HL-60 (cell line): ENCODE results near the gene FLNB.

Experiments
- DNase-seq, 2 experiments: peaks; one replicate each; pipeline ENCODE4 v3.0.0-alpha.2; 2010 to 2020; ENCODE audit warnings: low read depth in 1 of 2, low spot score in 1 of 2
- H3K27ac ChIP-seq: fragments of 250-450 bp; sonication (Bioruptor Pico); replicated peaks from 2 replicates; pipeline ENCODE4 v1.5.1; 2020; ENCODE audit warnings: mild to moderate bottlenecking, moderate library complexity
- H3K27me3 ChIP-seq: fragments of 250-450 bp; sonication (Bioruptor Pico); 2 replicates; pipeline ENCODE4 v1.5.1; 2021; ENCODE audit warnings: mild to moderate bottlenecking, moderate library complexity; ENCODE audit not compliant: insufficient read depth, poor library complexity, severe bottlenecking
- H3K4me3 ChIP-seq: replicated peaks from 2 replicates; pipeline ENCODE4 v1.5.1; 2011; ENCODE audit warnings: mild to moderate bottlenecking, control low read depth, low read length; ENCODE audit not compliant: insufficient read depth
- GABPA ChIP-seq: IDR thresholded peaks from 2 replicates; pipeline ENCODE4 v1.6.1; 2012; ENCODE audit warnings: low read depth
- POLR2AphosphoS5 ChIP-seq: IDR thresholded peaks from 2 replicates; pipeline ENCODE4 v1.6.1; 2012; ENCODE audit warnings: low read depth
- SPI1 ChIP-seq: IDR thresholded peaks from 2 replicates; pipeline ENCODE4 v1.6.1; 2012; ENCODE audit warnings: low read depth, mild to moderate bottlenecking, borderline replicate concordance
- TF ChIP-seq, protein P1 (sequence below): IDR thresholded peaks from 2 replicates; pipeline ENCODE4 v1.6.1; 2012; ENCODE audit warnings: low read depth; ENCODE audit not compliant: insufficient replicate concordance
- TF ChIP-seq, protein P2 (sequence below): IDR thresholded peaks from one replicate; pipeline ENCODE4 v1.5.1; 2011; ENCODE audit warnings: low read length, control low read depth, inconsistent platforms; ENCODE audit not compliant: insufficient read depth

The FLNB gene

GRCh38 chr3:58003093-58003492, 5.1 kb upstream of the FLNB start:
- H3K27me3 ChIP-seq: no peaks in the 10 kb centered on the region
- no peak for DNase-seq
- no peak for TF ChIP-seq GABPA
- TF ChIP-seq POLR2AphosphoS5: no peak
- TF ChIP-seq, protein P1, sequence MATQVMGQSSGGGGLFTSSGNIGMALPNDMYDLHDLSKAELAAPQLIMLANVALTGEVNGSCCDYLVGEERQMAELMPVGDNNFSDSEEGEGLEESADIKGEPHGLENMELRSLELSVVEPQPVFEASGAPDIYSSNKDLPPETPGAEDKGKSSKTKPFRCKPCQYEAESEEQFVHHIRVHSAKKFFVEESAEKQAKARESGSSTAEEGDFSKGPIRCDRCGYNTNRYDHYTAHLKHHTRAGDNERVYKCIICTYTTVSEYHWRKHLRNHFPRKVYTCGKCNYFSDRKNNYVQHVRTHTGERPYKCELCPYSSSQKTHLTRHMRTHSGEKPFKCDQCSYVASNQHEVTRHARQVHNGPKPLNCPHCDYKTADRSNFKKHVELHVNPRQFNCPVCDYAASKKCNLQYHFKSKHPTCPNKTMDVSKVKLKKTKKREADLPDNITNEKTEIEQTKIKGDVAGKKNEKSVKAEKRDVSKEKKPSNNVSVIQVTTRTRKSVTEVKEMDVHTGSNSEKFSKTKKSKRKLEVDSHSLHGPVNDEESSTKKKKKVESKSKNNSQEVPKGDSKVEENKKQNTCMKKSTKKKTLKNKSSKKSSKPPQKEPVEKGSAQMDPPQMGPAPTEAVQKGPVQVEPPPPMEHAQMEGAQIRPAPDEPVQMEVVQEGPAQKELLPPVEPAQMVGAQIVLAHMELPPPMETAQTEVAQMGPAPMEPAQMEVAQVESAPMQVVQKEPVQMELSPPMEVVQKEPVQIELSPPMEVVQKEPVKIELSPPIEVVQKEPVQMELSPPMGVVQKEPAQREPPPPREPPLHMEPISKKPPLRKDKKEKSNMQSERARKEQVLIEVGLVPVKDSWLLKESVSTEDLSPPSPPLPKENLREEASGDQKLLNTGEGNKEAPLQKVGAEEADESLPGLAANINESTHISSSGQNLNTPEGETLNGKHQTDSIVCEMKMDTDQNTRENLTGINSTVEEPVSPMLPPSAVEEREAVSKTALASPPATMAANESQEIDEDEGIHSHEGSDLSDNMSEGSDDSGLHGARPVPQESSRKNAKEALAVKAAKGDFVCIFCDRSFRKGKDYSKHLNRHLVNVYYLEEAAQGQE: no peak
- TF ChIP-seq, protein P2, sequence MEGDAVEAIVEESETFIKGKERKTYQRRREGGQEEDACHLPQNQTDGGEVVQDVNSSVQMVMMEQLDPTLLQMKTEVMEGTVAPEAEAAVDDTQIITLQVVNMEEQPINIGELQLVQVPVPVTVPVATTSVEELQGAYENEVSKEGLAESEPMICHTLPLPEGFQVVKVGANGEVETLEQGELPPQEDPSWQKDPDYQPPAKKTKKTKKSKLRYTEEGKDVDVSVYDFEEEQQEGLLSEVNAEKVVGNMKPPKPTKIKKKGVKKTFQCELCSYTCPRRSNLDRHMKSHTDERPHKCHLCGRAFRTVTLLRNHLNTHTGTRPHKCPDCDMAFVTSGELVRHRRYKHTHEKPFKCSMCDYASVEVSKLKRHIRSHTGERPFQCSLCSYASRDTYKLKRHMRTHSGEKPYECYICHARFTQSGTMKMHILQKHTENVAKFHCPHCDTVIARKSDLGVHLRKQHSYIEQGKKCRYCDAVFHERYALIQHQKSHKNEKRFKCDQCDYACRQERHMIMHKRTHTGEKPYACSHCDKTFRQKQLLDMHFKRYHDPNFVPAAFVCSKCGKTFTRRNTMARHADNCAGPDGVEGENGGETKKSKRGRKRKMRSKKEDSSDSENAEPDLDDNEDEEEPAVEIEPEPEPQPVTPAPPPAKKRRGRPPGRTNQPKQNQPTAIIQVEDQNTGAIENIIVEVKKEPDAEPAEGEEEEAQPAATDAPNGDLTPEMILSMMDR: no peak
- no peak for TF ChIP-seq SPI1
- H3K4me3 ChIP-seq: no peak overlapping the region
- H3K27ac ChIP-seq: no peak overlapping the region

DNA sequence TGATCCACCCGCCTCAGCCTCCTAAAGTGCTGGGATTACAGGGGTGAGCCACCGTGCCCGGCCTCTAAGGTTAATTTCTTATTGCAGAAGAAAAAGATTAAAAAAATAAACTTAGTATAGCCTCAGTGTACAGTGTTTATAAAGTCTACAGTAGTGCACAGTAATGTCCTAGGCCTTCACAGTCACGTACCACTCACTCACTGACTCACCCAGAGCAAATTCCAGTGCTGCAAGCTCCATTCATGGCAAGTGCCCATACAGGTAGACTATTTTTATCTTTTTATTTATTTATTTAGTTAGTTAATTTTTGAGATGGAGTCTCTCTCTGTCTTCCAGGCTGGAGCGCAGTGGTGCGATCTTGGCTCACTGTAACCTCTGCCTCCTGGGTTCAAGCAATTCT, 3.2 kb upstream of the FLNB start:
- H3K4me3 ChIP-seq: no peak overlapping the region
- no peak overlapping the region for H3K27ac ChIP-seq
- H3K27me3 ChIP-seq: no peaks in the 10 kb centered on the region
- no peak for DNase-seq
- TF ChIP-seq SPI1 (no peak), GABPA (no peak), POLR2AphosphoS5 (no peak)

DNA sequence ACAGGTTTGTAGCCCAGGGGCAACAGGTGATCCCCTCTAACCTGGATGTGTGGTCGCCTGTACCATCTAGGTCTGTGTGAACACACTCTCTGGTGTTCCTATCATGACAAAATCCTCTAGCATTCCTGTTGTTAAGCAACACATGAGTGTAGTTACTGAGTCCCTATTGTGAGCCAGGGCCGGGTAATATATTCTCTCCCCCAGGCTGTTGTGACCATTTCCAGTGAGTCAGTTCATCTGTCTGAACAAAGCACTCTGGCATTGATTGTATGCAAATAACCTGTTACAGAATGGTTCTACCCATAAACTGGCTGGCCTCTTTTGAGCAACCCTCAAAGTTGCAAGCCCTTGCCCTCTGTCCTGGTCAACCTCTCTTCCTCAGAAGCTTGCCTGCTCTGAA, 2.6 kb upstream of the FLNB start:
- H3K4me3 ChIP-seq: no peak overlapping the region
- no peaks in the 10 kb centered on the region for H3K27me3 ChIP-seq
- DNase-seq: no peak
- TF ChIP-seq, protein P2: no peak
- TF ChIP-seq GABPA (no peak), POLR2AphosphoS5 (no peak), SPI1 (no peak)
- TF ChIP-seq, protein P1: no peak
- no peak overlapping the region for H3K27ac ChIP-seq

GRCh38 chr3:58006661-58007060, 1.6 kb upstream of the FLNB start:
- no peaks in the 10 kb centered on the region for H3K27me3 ChIP-seq
- TF ChIP-seq, protein P2: no peak
- TF ChIP-seq, protein P1: no peak
- no peak for TF ChIP-seq POLR2AphosphoS5
- TF ChIP-seq GABPA: no peak
- no peak for TF ChIP-seq SPI1
- H3K27ac ChIP-seq: no peak overlapping the region
- H3K4me3 ChIP-seq: no peak overlapping the region
- DNase-seq: no peak
